SK-N-SH (cell line): Measurements from ENCODE around the gene ZNF780B. TPM values are rescaled to one million over a fixed set of nuclear protein-coding genes. Genes with fewer than 3 reads are reported as not detected.

Source experiments
- CTCF ChIA-PET: fragments of 300-600, 350-600 bp; formaldehyde crosslinking; extraction: SDS; loops from one replicate; lab custom pipeline; 2021; lab: Yijun Ruan, JAX
- POLR2A ChIA-PET: fragments of 350-600 bp; sonication (Branson Sonifier 250); formaldehyde crosslinking; extraction: SDS; loops from one replicate; lab custom pipeline; 2020; ENCODE audit warnings: antibody characterized with exemption, inconsistent platforms; lab: Yijun Ruan, JAX
- DNase-seq: peaks from one replicate; pipeline ENCODE4 v3.0.0; 2012
- H2AFZ ChIP-seq: fragments of 200-600 bp; sonication (generic); 2 replicates; pipeline ENCODE4 v1.8.1; 2016; ENCODE audit warnings: antibody characterized with exemption, mild to moderate bottlenecking, low read depth
- H3F3A ChIP-seq: fragments of 200-600 bp; sonication (generic); replicated peaks from 2 replicates; pipeline ENCODE3; 2016; ENCODE audit warnings: antibody characterized with exemption, mild to moderate bottlenecking; ENCODE audit not compliant: insufficient read depth
- H3K27ac ChIP-seq, 2 experiments: fragments of 200-500 bp in 1 of 2; fragments of 200-600 bp in 1 of 2; sonication (Bioruptor generic) in 1 of 2; sonication (generic), shearing (Covaris generic) in 1 of 2; 2 replicates each; pipeline versions ENCODE4 v1.5.1 to v1.6.1; 2014 to 2016; ENCODE audit warnings: low read depth in 2 of 2, inconsistent platforms in 1 of 2, low read length in 1 of 2, mild to moderate bottlenecking in 1 of 2, mixed read lengths in 1 of 2
- H3K27me3 ChIP-seq: fragments of 200-600 bp; sonication (generic), shearing (Covaris generic); 2 replicates; pipeline ENCODE4 v1.6.1; 2016; ENCODE audit warnings: mixed run types; ENCODE audit not compliant: insufficient read depth
- H3K36me3 ChIP-seq, 2 experiments: fragments of 200-500 bp in 1 of 2; fragments of 200-600 bp in 1 of 2; sonication (Bioruptor generic) in 1 of 2; sonication (generic) in 1 of 2; replicated peaks in 1 of 2; 2 replicates each; pipeline versions ENCODE3 to v1.5.1; 2014 to 2016; ENCODE audit warnings: low read length in 1 of 2, mild to moderate bottlenecking in 1 of 2; ENCODE audit not compliant: insufficient read depth in 2 of 2, control insufficient read depth in 1 of 2
- H3K4me1 ChIP-seq, 2 experiments: fragments of 200-500 bp in 1 of 2; fragments of 200-600 bp in 1 of 2; sonication (Bioruptor generic) in 1 of 2; sonication (generic), shearing (Covaris generic) in 1 of 2; 2 replicates each; pipeline versions ENCODE4 v1.5.1 to v1.6.1; 2014 to 2016; ENCODE audit warnings: low read depth in 1 of 2, low read length in 1 of 2, mixed run types in 1 of 2; ENCODE audit not compliant: insufficient read depth in 2 of 2, control insufficient read depth in 1 of 2
- H3K4me2 ChIP-seq: fragments of 200-600 bp; sonication (generic), shearing (Covaris generic); 2 replicates; pipeline ENCODE4 v1.6.1; 2017; ENCODE audit warnings: mixed run types
- H3K4me3 ChIP-seq, 2 experiments: fragments of 200-500 bp in 1 of 2; fragments of 200-600 bp in 1 of 2; sonication (Bioruptor generic) in 1 of 2; sonication (generic), shearing (Covaris generic) in 1 of 2; 2 replicates each; pipeline versions ENCODE4 v1.5.1 to v1.8.1; 2014 to 2016; ENCODE audit warnings: low read depth in 2 of 2, inconsistent platforms in 1 of 2, low read length in 1 of 2, mild to moderate bottlenecking in 1 of 2, mixed read lengths in 1 of 2, moderate library complexity in 1 of 2
- H3K79me2 ChIP-seq: fragments of 200-600 bp; sonication (generic); 2 replicates; pipeline ENCODE4 v1.8.1; 2017; ENCODE audit warnings: mild to moderate bottlenecking; ENCODE audit not compliant: insufficient read depth
- H3K9ac ChIP-seq: fragments of 200-600 bp; sonication (generic); 2 replicates; pipeline ENCODE4 v1.6.1; 2017; ENCODE audit warnings: mixed run types
- H3K9me2 ChIP-seq: fragments of 200-600 bp; sonication (generic); 2 replicates; pipeline ENCODE4 v1.6.1; 2017; ENCODE audit warnings: mixed run types
- H3K9me3 ChIP-seq: fragments of 200-600 bp; sonication (generic); 2 replicates; pipeline ENCODE4 v1.6.1; 2017; ENCODE audit warnings: mixed run types, mild to moderate bottlenecking, moderate library complexity
- H4K20me1 ChIP-seq: fragments of 200-600 bp; sonication (generic); 2 replicates; pipeline ENCODE4 v1.6.1; 2017; ENCODE audit warnings: mild to moderate bottlenecking, mixed run types; ENCODE audit not compliant: insufficient read depth
- CHD2 ChIP-seq: fragments of 150-350 bp; IDR thresholded peaks from 2 replicates; pipeline ENCODE4 v1.6.1; 2018; ENCODE audit warnings: low read length; ENCODE audit not compliant: partially characterized antibody
- CTCF ChIP-seq: fragments of 200-600 bp; sonication (generic); IDR thresholded peaks from 2 replicates; pipeline ENCODE4 v1.6.1; 2017; ENCODE audit warnings: antibody characterized with exemption, mild to moderate bottlenecking, moderate library complexity
- ELF1 ChIP-seq: IDR thresholded peaks from 2 replicates; pipeline ENCODE4 v1.4.0; 2012
- EP300 ChIP-seq, 2 experiments: IDR thresholded peaks; 2 replicates each; pipeline versions ENCODE4 v1.4.0 to v1.6.1; 2012; ENCODE audit warnings: borderline replicate concordance in 1 of 2, low read depth in 1 of 2, low read length in 1 of 2
- FOSL2 ChIP-seq: IDR thresholded peaks from 2 replicates; pipeline ENCODE4 v1.4.0; 2012; ENCODE audit warnings: low read depth, mild to moderate bottlenecking, moderate library complexity, borderline replicate concordance
- GATA2 ChIP-seq: sonication (generic); formaldehyde crosslinking; IDR thresholded peaks from 2 replicates; pipeline ENCODE4 v1.5.0; 2020; ENCODE audit warnings: mild to moderate bottlenecking, missing genetic modification reagents
- JUND ChIP-seq: IDR thresholded peaks from 2 replicates; pipeline ENCODE4 v1.4.0; 2012
- MEF2A ChIP-seq: IDR thresholded peaks from 2 replicates; pipeline ENCODE4 v1.4.0; 2012; ENCODE audit warnings: low read depth, borderline replicate concordance
- MXI1 ChIP-seq: IDR thresholded peaks from 2 replicates; pipeline ENCODE4 v1.6.1; 2012; ENCODE audit warnings: mild to moderate bottlenecking, low read depth, low read length, improper control_type of control experiment
- NFIC ChIP-seq: IDR thresholded peaks from 2 replicates; pipeline ENCODE4 v1.4.0; 2012; ENCODE audit warnings: borderline replicate concordance
- POLR2AphosphoS5 ChIP-seq: IDR thresholded peaks from 2 replicates; pipeline ENCODE4 v1.6.1; 2012; ENCODE audit warnings: low read depth, low read length
- RAD21 ChIP-seq: IDR thresholded peaks from 2 replicates; pipeline ENCODE4 v1.6.1; 2012; ENCODE audit warnings: mild to moderate bottlenecking, low read length
- REST ChIP-seq: IDR thresholded peaks from 2 replicates; pipeline ENCODE4 v1.6.1; 2012; ENCODE audit warnings: mild to moderate bottlenecking, low read depth, low read length, moderate library complexity
- RXRA ChIP-seq: IDR thresholded peaks from 2 replicates; pipeline ENCODE4 v1.4.0; 2012; ENCODE audit warnings: low read depth, mild to moderate bottlenecking, borderline replicate concordance
- SIN3A ChIP-seq: IDR thresholded peaks from 2 replicates; pipeline ENCODE4 v1.6.1; 2012; ENCODE audit warnings: low read depth, mild to moderate bottlenecking, low read length, moderate library complexity, borderline replicate concordance
- SMC3 ChIP-seq: IDR thresholded peaks from 2 replicates; pipeline ENCODE4 v1.6.1; 2012; ENCODE audit warnings: low read depth, low read length, improper control_type of control experiment
- TCF12 ChIP-seq: IDR thresholded peaks from 2 replicates; pipeline ENCODE4 v1.4.0; 2012
- WGBS: methylation state at CpG from one replicate; pipeline ENCODE4 v1.1.6; 2017; ENCODE audit warnings: low lambda C conversion rate; 5-methylcytosine and 5-hydroxymethylcytosine counted together
- polyA plus RNA-seq, 3 experiments: library from polyadenylated mRNA; depleted of rRNA; stranded (reverse); fragments of >200 nt; gene quantifications; 2 replicates each; pipeline ENCODE4 v1.2.3, GENCODE V29; 2012

ZNF780B gene
- polyA plus RNA-seq, 1 of the 3 experiments (the other 2 are of a cell fraction) = 7.0 TPM

- CTCF ChIA-PET = interaction anchor here (1.4 kb wide), 1 partner anchor 204 kb away, joined by 3 read pairs; no protein-coding TSS in a partner anchor
- Histone ChIP-seq H4K20me1 (no peaks in the 10 kb centered on the region), H3K9me3 (no peaks in the 10 kb centered on the region), H3K9me2 (no peaks in the 10 kb centered on the region), H3K79me2 (peaks cover 31% of the 10 kb centered on the region), H3K27ac (peak overlapping the region; percentile 71 to 85), H3F3A (peaks cover 11% of the 10 kb centered on the region), H3K36me3 (peaks cover 3 to 5% of the 10 kb centered on the region in 2 experiments), H2AFZ (peak overlapping the region; percentile 89), H3K4me3 (peak overlapping the region; percentile 77 to 84), H3K4me1 (peaks cover 0 to 10% of the 10 kb centered on the region in 2 experiments; a peak in 2 of 4 replicates), H3K9ac (peak overlapping the region; percentile 70), H3K27me3 (no peaks in the 10 kb centered on the region), H3K4me2 (peak overlapping the region; percentile 93)
- TF ChIP-seq MEF2A = no peak
- TF ChIP-seq MXI1 = peak; percentile 89
- no peak for TF ChIP-seq TCF12
- TF ChIP-seq GATA2 (CRISPR knock-in tag) = no peak
- no peak for TF ChIP-seq POLR2AphosphoS5
- WGBS = 4% methylated on average over 19 of the region's 19 CpGs
- DNase-seq = peak; percentile 62
- POLR2A ChIA-PET = no interaction called here
Observed at GRCh38 chr19:39996218-39996810, 59.7 kb downstream of the ZNF780B start.

GRCh38 chr19:39995794-39996193 is 60.2 kb downstream of the ZNF780B start:
- H3K27me3 ChIP-seq = no peaks in the 10 kb centered on the region
- no peak for DNase-seq
- H3K9me2 ChIP-seq = no peaks in the 10 kb centered on the region
- peaks cover 3 to 5% of the 10 kb centered on the region in 2 experiments for H3K36me3 ChIP-seq
- no peak overlapping the region for H3K27ac ChIP-seq
- no peaks in the 10 kb centered on the region for H3K9me3 ChIP-seq
- peaks cover 0 to 10% of the 10 kb centered on the region in 2 experiments; a peak in 2 of 4 replicates for H3K4me1 ChIP-seq
- TF ChIP-seq NFIC = no peak
- no peak for TF ChIP-seq FOSL2
- no peak for TF ChIP-seq SIN3A
- TF ChIP-seq, all 33 proteins: peak for 0
- peak overlapping the region; percentile 77 to 84 for H3K4me3 ChIP-seq
- H2AFZ ChIP-seq = peak overlapping the region; percentile 89; the same call in 1 of the 2 replicates
- H3K9ac ChIP-seq = 0 out of 2 replicates have a peak overlapping the region, but pooled peaks have one; percentile 70
- WGBS = 92% methylated on average over 1 of the region's 1 CpG
- ChIA-PET CTCF (interaction anchor here (1.4 kb wide), 1 partner anchor 203 kb away, joined by 3 read pairs; no protein-coding TSS in a partner anchor), POLR2A (no interaction called here)
- H3F3A ChIP-seq = peaks cover 11% of the 10 kb centered on the region
- peak overlapping the region; percentile 93 for H3K4me2 ChIP-seq
- peaks cover 34% of the 10 kb centered on the region for H3K79me2 ChIP-seq
- no peaks in the 10 kb centered on the region for H4K20me1 ChIP-seq

- no peak for DNase-seq
- H3K4me2 ChIP-seq = no peak overlapping the region
- H2AFZ ChIP-seq = no peak overlapping the region
- H3K9ac ChIP-seq = no peak overlapping the region
- H3K79me2 ChIP-seq = peaks cover 38% of the 10 kb centered on the region
- H3K36me3 ChIP-seq = peaks cover 0 to 3% of the 10 kb centered on the region in 2 experiments
- no peak overlapping the region for H3K4me3 ChIP-seq
- ChIA-PET POLR2A (interaction anchor here (0.5 kb wide), 1 partner anchor 10 kb away, joined by 3 read pairs; no protein-coding TSS in a partner anchor), CTCF (no interaction called here)
- H3K9me2 ChIP-seq = no peaks in the 10 kb centered on the region
- H3F3A ChIP-seq = peaks cover 11% of the 10 kb centered on the region
- H3K4me1 ChIP-seq = peaks cover 0 to 10% of the 10 kb centered on the region in 2 experiments; a peak in 2 of 4 replicates
- no peaks in the 10 kb centered on the region for H4K20me1 ChIP-seq
- H3K9me3 ChIP-seq = no peaks in the 10 kb centered on the region
- H3K27ac ChIP-seq = no peak overlapping the region
- H3K27me3 ChIP-seq = no peaks in the 10 kb centered on the region
- TF ChIP-seq FOSL2 (no peak), SMC3 (no peak), ELF1 (no peak), MXI1 (no peak), REST (no peak), RAD21 (no peak), RXRA (no peak), JUND (no peak), POLR2AphosphoS5 (no peak), EP300 (IDR thresholded peaks at IDR 0.05; ENCODE audit: borderline replicate concordance in 1 of 2, low read depth in 1 of 2, low read length in 1 of 2) (no peak), CHD2 (no peak), GATA2 (CRISPR knock-in tag) (no peak), CTCF (no peak)
Observed at GRCh38 chr19:39994361-39994760, 61.7 kb downstream of the ZNF780B start.
